Measurements from ENCODE around the gene EHHADH.

DNA sequence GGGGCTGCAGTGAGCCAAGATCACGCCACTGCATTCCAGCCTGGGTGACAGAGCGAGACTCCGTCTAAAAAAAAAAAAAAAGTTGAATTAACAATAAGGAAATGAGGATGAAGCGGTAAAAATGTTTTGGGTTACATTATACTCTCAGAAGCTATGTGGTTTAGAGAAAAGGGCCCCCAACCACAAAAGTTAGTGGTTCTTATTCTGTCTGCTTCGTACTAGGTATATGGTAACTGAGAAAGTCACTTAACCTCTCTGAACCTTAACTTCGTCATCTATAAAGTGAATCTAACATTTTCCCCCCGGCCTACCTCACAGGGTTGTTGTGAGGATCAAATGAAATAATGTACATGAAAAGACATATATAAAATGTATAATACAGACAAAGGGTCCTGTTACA is 38.4 kb upstream of the EHHADH start:
- TF ChIP-seq, protein P1, sequence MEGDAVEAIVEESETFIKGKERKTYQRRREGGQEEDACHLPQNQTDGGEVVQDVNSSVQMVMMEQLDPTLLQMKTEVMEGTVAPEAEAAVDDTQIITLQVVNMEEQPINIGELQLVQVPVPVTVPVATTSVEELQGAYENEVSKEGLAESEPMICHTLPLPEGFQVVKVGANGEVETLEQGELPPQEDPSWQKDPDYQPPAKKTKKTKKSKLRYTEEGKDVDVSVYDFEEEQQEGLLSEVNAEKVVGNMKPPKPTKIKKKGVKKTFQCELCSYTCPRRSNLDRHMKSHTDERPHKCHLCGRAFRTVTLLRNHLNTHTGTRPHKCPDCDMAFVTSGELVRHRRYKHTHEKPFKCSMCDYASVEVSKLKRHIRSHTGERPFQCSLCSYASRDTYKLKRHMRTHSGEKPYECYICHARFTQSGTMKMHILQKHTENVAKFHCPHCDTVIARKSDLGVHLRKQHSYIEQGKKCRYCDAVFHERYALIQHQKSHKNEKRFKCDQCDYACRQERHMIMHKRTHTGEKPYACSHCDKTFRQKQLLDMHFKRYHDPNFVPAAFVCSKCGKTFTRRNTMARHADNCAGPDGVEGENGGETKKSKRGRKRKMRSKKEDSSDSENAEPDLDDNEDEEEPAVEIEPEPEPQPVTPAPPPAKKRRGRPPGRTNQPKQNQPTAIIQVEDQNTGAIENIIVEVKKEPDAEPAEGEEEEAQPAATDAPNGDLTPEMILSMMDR (IDR thresholded peaks at IDR 0.05) = no peak
- no peak for TF ChIP-seq MAZ (IDR thresholded peaks at IDR 0.05; ENCODE audit: borderline replicate concordance, low read depth, low read length)
- TF ChIP-seq EHF (CRISPR knock-in tag; IDR thresholded peaks at IDR 0.05) = no peak
- TF ChIP-seq, protein P2, sequence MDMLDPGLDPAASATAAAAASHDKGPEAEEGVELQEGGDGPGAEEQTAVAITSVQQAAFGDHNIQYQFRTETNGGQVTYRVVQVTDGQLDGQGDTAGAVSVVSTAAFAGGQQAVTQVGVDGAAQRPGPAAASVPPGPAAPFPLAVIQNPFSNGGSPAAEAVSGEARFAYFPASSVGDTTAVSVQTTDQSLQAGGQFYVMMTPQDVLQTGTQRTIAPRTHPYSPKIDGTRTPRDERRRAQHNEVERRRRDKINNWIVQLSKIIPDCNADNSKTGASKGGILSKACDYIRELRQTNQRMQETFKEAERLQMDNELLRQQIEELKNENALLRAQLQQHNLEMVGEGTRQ (IDR thresholded peaks at IDR 0.05) = no peak
- TF ChIP-seq, protein P3, sequence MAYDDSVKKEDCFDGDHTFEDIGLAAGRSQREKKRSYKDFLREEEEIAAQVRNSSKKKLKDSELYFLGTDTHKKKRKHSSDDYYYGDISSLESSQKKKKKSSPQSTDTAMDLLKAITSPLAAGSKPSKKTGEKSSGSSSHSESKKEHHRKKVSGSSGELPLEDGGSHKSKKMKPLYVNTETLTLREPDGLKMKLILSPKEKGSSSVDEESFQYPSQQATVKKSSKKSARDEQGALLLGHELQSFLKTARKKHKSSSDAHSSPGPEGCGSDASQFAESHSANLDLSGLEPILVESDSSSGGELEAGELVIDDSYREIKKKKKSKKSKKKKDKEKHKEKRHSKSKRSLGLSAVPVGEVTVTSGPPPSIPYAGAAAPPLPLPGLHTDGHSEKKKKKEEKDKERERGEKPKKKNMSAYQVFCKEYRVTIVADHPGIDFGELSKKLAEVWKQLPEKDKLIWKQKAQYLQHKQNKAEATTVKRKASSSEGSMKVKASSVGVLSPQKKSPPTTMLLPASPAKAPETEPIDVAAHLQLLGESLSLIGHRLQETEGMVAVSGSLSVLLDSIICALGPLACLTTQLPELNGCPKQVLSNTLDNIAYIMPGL (CRISPR knock-in tag; IDR thresholded peaks at IDR 0.05; ENCODE audit: borderline replicate concordance) = no peak
- no peak for TF ChIP-seq NFE2L2 (conservative IDR thresholded peaks at IDR 0.05; ENCODE audit: low read length)
- TF ChIP-seq POLR2A (IDR thresholded peaks at IDR 0.05; ENCODE audit: low read length) = no peak
